C4-2B (cell line): ENCODE measurements around the gene TAOK1.

Experiments
- H3K27ac ChIP-seq: fragments of 450-650 bp; 2 replicates; pipeline ENCODE4 v1.5.1; 2017
- CTCF ChIP-seq: fragments of 450-650 bp; conservative IDR thresholded peaks from 2 replicates; pipeline ENCODE4 v1.5.1; 2017; ENCODE audit warnings: mild to moderate bottlenecking
- ZFX ChIP-seq: fragments of 450-650 bp; IDR thresholded peaks from 2 replicates; pipeline ENCODE4 v1.6.1; 2017

Gene TAOK1

DNA sequence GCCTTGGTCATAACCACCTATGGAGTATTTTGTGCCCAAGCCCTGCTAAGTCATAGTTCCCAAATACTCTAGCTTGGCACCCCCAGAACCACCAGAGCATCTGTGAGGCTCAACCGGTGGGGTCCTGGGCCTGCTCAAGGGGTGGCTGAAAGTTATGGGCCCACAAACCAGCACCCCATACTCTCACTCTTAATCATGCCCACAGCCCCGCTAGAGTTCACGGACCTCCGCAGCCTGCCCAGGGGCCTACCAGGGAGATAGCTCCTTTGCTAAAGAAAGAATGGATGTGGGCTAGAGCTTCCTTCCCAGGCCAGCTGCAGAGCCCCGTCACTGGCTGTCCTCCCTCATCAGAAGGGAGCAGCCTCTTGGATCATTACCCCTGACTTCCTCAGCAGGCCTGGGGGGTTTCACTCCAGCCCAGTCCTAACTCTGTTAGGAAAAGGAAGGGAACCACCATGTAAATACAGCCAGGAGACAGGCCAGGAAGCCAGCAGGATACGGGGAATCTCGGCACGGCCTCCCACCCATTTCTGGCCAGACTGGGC, 197.9 kb downstream of the TAOK1 start:
- H3K27ac ChIP-seq: peak overlapping the region; percentile 89
- TF ChIP-seq ZFX (no peak), CTCF (no peak)

- TF ChIP-seq CTCF (no peak), ZFX (peak; percentile 81)
- H3K27ac ChIP-seq: peak overlapping the region; percentile 89
Measured at GRCh38 chr17:29588562-29589411, 198.6 kb downstream of the TAOK1 start.

DNA sequence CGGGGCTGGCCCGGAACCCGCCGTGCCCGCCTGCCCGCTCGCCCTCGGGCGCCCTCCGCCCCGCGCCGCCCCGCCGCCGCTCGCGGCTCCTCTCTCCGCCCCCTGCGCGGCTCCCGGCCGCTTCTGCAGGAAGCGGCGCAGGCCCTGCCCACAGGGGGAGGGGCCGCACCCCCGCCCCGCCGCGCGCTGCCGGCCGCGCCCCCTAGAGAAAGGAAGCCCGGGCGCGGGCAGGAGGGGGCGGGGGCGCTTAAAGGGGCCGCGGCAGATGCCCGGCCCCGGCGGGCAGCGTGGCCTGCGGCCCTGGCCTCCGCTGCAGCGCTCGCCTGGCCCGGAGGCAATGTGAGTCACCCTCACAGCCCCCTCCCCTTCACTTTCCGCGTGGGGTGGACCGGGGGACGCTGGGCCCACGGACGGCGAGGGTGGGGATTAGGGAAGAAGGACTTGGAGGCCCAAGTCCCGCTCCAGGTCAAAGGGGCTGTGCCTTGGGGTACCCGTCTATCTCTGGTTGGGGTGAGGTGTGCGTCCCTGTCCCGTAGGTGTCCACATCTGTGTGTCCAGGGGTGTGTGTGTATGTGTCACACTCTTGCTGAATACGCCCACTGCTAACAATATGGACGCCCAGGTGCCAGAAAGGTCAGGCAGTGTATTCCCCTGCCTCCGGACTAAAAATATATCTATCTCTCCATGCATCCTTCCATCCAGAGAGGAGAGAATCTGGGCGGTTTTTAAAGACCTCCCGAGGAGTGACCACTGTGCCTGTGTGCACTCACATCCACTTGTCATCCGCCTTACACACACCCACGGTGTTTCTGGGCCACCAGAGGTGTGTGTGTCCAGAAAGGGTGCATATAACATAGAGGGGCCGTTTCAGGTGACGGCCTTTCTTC, 199.6 kb downstream of the TAOK1 start, which contains the start of gene GIT1:
Gene GIT1, minus strand, starts transcription at position 125 of the 887 bp plus-strand sequence. CDS start 270 bp downstream, outside the sequence.
- peak within 1 kb of the TSS; percentile 89 for H3K27ac ChIP-seq

DNA sequence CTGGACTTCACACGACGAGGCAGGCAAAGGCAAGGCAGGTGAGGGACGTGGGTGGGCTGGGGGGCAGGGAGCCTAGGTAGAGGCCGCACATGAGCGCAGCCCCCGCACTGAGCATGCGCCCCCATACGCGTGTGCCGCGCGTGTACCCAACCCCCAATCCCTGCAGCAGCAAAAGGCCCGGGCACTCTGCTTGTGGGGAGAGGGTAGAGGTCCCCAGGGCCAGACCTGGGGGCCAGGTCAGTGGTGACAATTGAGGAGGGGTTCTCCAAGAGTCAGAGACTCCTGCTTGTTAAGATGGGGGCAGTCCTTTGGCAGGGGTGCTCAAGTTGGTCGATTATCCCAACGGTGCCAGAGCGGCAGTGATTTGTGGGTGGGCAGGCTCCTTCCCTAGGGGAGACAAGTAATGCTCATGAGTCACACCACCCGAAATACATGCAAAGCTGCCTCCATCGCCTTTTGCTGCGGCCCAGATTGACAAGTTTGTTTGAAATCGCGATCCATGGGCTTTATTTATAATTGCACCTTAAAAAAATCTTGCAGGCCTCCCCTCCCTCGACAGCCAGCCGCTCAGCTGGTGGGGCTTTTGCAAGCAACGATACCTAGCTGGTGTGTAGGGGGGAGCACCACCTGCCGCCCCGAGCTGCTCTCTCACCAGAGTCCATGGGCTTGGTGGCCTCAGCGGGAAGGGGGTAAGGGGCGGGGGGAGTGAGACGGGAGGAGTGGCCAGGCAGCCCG, 200.4 kb downstream of the TAOK1 start:
- H3K27ac ChIP-seq: peak overlapping the region; percentile 89
- TF ChIP-seq ZFX (no peak), CTCF (no peak)

More for the DNA sequence above, 199.6 kb downstream of the TAOK1 start, which contains the start of gene GIT1:
- TF ChIP-seq ZFX (peak; percentile 25), CTCF (no peak)

- peak overlapping the region; percentile 89 for H3K27ac ChIP-seq
- TF ChIP-seq ZFX (no peak), CTCF (0 out of 2 replicates have a peak, but pooled peaks have one; percentile 14)
Measured at GRCh38 chr17:29591146-29591736, 201.1 kb downstream of the TAOK1 start.

- peak; percentile 99 for TF ChIP-seq CTCF
- no peak for TF ChIP-seq ZFX
- peak overlapping the region; percentile 89 for H3K27ac ChIP-seq
Measured at GRCh38 chr17:29591737-29592608, 201.8 kb downstream of the TAOK1 start.
